Liver (tissue), 9 donors: ENCODE measurements around the gene SRSF2. TPM values are rescaled to one million over a fixed set of nuclear protein-coding genes. Genes with fewer than 3 reads are reported as not detected.
"Not testable (repeated sequence)": the region's sequence is repeated elsewhere in the genome, so short reads cannot be mapped to it uniquely, and the experiment has no call there.

Experiments
- DNase-seq: peaks from one replicate; pipeline ENCODE4 v3.0.0-alpha.2; 2017; ENCODE audit warnings: low spot score
- H3K27ac ChIP-seq, 2 donors: one replicate each; pipeline ENCODE4 v1.7.0; 2013; ENCODE audit warnings: inconsistent platforms in 2 of 2, low read length in 2 of 2, control low read depth in 1 of 2, low read depth in 1 of 2, mild to moderate bottlenecking in 1 of 2
- H3K27me3 ChIP-seq, 4 donors: one replicate each; pipeline versions ENCODE4 v1.6.1 to v1.7.0; 2013; ENCODE audit warnings: low read length in 3 of 4, inconsistent platforms in 1 of 4, mild to moderate bottlenecking in 1 of 4, moderate library complexity in 1 of 4; ENCODE audit not compliant: control insufficient read depth in 4 of 4, insufficient read depth in 4 of 4
- H3K36me3 ChIP-seq, 4 donors: one replicate each; pipeline versions ENCODE4 v1.6.1 to v1.7.0; 2013; ENCODE audit warnings: low read length in 3 of 4, mild to moderate bottlenecking in 3 of 4, low read depth in 1 of 4, moderate library complexity in 1 of 4; ENCODE audit not compliant: control insufficient read depth in 4 of 4, insufficient read depth in 3 of 4
- H3K4me1 ChIP-seq, 4 donors: one replicate each; pipeline versions ENCODE4 v1.6.1 to v1.7.0; 2013; ENCODE audit warnings: low read length in 3 of 4, mild to moderate bottlenecking in 3 of 4, moderate library complexity in 1 of 4; ENCODE audit not compliant: control insufficient read depth in 4 of 4, insufficient read depth in 4 of 4
- H3K4me3 ChIP-seq, 3 donors: one replicate each; pipeline versions ENCODE4 v1.6.1 to v1.7.0; 2013; ENCODE audit warnings: low read length in 3 of 3, control low read depth in 1 of 3, low read depth in 1 of 3, mild to moderate bottlenecking in 1 of 3
- H3K9ac ChIP-seq, 2 donors: one replicate each; pipeline ENCODE4 v1.7.0; 2013; ENCODE audit warnings: low read length in 2 of 2, mild to moderate bottlenecking in 2 of 2, moderate library complexity in 2 of 2, control low read depth in 1 of 2, low read depth in 1 of 2
- H3K9me3 ChIP-seq, 4 donors: one replicate each; pipeline versions ENCODE4 v1.6.1 to v1.7.0; 2013; ENCODE audit warnings: low read length in 3 of 4; ENCODE audit not compliant: control insufficient read depth in 4 of 4
- EGR1 ChIP-seq, 2 donors: IDR thresholded peaks; 2 replicates each; pipeline ENCODE4 v1.6.1; 2016 to 2018; ENCODE audit warnings: antibody characterized with exemption in 2 of 2, low read depth in 2 of 2
- FOXA1 ChIP-seq: IDR thresholded peaks from 2 replicates; pipeline ENCODE4 v1.6.1; 2016; ENCODE audit warnings: antibody characterized with exemption
- FOXA2 ChIP-seq: IDR thresholded peaks from 2 replicates; pipeline ENCODE4 v1.6.1; 2016; ENCODE audit warnings: antibody characterized with exemption
- GABPA ChIP-seq, 2 donors: IDR thresholded peaks in 1 of 2; conservative IDR thresholded peaks in 1 of 2; 2 replicates each; pipeline ENCODE4 v1.6.1; 2016; ENCODE audit warnings: antibody characterized with exemption in 2 of 2, mild to moderate bottlenecking in 1 of 2, moderate library complexity in 1 of 2
- HNF4A ChIP-seq, 2 donors: conservative IDR thresholded peaks; 2 replicates each; pipeline ENCODE4 v1.6.1; 2016; ENCODE audit warnings: antibody characterized with exemption in 2 of 2, mild to moderate bottlenecking in 2 of 2
- JUND ChIP-seq, 2 donors: IDR thresholded peaks; 2 replicates each; pipeline ENCODE4 v1.6.1; 2016; ENCODE audit warnings: antibody characterized with exemption in 2 of 2
- NR2F2 ChIP-seq: IDR thresholded peaks from 2 replicates; pipeline ENCODE4 v1.6.1; 2016; ENCODE audit warnings: antibody characterized with exemption
- RXRA ChIP-seq, 2 donors: IDR thresholded peaks; 2 replicates each; pipeline ENCODE4 v1.6.1; 2017 to 2018; ENCODE audit warnings: antibody characterized with exemption in 2 of 2, mild to moderate bottlenecking in 1 of 2
- SP1 ChIP-seq: IDR thresholded peaks from 2 replicates; pipeline ENCODE4 v1.6.1; 2018; ENCODE audit warnings: antibody characterized with exemption, mild to moderate bottlenecking
- WGBS: extraction: QIAGEN DNeasy Blood & Tissue Kit; methylation state at CpG from one replicate; pipeline ENCODE4 v1.1.7; 2013; 5-methylcytosine and 5-hydroxymethylcytosine counted together
- polyA plus RNA-seq, 2 donors: library from polyadenylated mRNA; stranded (reverse) in 1 of 2; unstranded in 1 of 2; fragments of 200-250 nt in 1 of 2; fragments of >200 nt in 1 of 2; fragmentation: Nextera tagmentation in 1 of 2; extraction: Ambion mirVana in 1 of 2; gene quantifications; one replicate each; pipeline versions ENCODE4 v1.2.1 to v1.2.3, GENCODE V29; 2013 to 2015
- total RNA-seq, 2 donors: library from RNA; depleted of rRNA; stranded (reverse); fragments of >200 nt; gene quantifications; one replicate each; pipeline ENCODE4 v1.2.3, GENCODE V29; 2014
- TF ChIP-seq, protein P1 (sequence below): IDR thresholded peaks from 2 replicates; pipeline ENCODE4 v1.6.1; 2016; ENCODE audit warnings: antibody characterized with exemption
- TF ChIP-seq, protein P2 (sequence below): fragments of 150-350 bp; IDR thresholded peaks from 2 replicates; pipeline ENCODE4 v1.5.1; 2017; ENCODE audit warnings: improper control_type of control experiment, low read depth, low read length; ENCODE audit not compliant: missing input control
- TF ChIP-seq, protein P3 (sequence below): IDR thresholded peaks from 2 replicates; pipeline ENCODE4 v1.6.1; 2016; ENCODE audit warnings: antibody characterized with exemption, mild to moderate bottlenecking
- TF ChIP-seq, protein P4 (sequence below): IDR thresholded peaks from 2 replicates; pipeline ENCODE4 v1.6.1; 2016; ENCODE audit warnings: antibody characterized with exemption
- donor health status: healthy.
- donor health status: healthy.
- donor health status: healthy.
- donor health status: healthy.
- donor health status: healthy.

The SRSF2 gene
- total and polyA plus RNA-seq, 4 donors = 66.5 to 184 (median 150) TPM

DNA sequence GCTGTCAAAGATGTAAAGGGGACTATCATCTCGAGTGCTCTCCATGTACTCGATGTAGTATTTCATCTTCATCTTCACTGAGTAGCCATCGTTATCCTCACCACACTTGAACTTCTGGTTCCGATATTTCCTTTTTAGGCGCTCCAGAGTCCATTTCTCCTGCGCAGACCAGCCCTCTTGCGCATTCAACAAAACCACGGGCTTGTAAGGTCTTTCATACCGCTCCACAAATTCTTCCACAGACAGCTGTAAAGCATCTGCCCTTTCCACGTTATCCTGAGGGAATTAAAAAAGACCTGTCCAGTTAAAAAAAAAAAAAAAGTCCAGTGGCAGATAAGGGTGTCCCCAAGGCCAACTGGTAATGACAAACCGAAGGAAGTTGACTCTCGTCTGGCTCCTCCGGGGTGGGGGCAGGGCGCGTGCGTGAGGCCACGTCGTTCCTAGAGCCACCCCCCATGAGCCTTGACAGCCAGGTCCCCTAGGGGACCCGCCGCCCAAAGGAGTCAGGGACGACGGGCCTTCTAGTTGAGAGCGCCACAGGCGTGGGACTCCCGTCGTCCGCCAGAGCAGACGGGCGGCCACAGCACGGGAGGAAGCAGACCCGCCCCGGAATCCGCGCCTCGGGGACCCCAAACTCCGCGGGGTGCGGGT is 11.4 kb downstream of the SRSF2 start:
- Histone ChIP-seq H3K9me3 (no peaks in the 10 kb centered on the region), H3K4me1 (peaks cover 12 to 25% (median 21%) of the 10 kb centered on the region in 4 donors), H3K9ac (peak overlapping the region; percentile 86 to 90), H3K27me3 (no peaks in the 10 kb centered on the region), H3K27ac (peak overlapping the region; percentile 100), H3K36me3 (peaks cover 17 to 27% (median 26%) of the 10 kb centered on the region in 4 donors), H3K4me3 (peak overlapping the region; percentile 77 to 94 (median 86))
- 3% methylated on average over 38 of the region's 38 CpGs for WGBS
- DNase-seq = peak; percentile 78
- TF ChIP-seq SP1 (no peak), FOXA1 (no peak), RXRA (IDR thresholded peaks at IDR 0.05) (peak in 1 of 2 donors; percentile 16), HNF4A (conservative IDR thresholded peaks at IDR 0.05) (peak in 1 of 2 donors; percentile 6)
- TF ChIP-seq, protein P1, sequence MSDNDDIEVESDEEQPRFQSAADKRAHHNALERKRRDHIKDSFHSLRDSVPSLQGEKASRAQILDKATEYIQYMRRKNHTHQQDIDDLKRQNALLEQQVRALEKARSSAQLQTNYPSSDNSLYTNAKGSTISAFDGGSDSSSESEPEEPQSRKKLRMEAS = peak; percentile 34

DNA sequence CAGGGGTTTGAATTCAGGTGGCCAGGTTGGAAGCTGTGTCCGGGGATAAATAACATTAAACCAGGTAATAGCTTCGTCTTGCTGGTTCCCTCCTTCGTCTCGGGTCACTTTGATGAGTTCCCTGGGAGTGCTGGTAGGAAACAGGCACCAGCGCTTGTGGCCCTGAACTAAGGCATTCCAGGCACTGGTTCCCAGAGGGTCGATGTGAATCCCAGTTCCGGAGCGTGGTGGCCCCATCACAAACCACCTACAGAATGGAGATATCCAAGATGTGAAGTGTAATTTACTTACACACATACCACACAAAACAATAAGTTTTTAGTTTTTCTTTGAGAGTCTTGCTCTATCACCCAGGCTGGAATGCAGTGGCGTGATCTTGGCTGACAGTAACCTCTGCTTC is 13.3 kb downstream of the SRSF2 start:
- DNase-seq = no peak
- peaks cover 8 to 22% (median 19%) of the 10 kb centered on the region in 4 donors for H3K4me1 ChIP-seq
- peaks cover 18 to 44% (median 41%) of the 10 kb centered on the region in 4 donors for H3K36me3 ChIP-seq
- TF ChIP-seq GABPA (IDR thresholded peaks at IDR 0.05 in 1 of 2, conservative IDR thresholded peaks at IDR 0.05 in 1 of 2) (no peak), FOXA1 (no peak), JUND (IDR thresholded peaks at IDR 0.05) (no peak), EGR1 (IDR thresholded peaks at IDR 0.05; ENCODE audit: low read depth in 2 of 2) (no peak), SP1 (no peak), FOXA2 (no peak), NR2F2 (no peak)
- TF ChIP-seq, protein P2, sequence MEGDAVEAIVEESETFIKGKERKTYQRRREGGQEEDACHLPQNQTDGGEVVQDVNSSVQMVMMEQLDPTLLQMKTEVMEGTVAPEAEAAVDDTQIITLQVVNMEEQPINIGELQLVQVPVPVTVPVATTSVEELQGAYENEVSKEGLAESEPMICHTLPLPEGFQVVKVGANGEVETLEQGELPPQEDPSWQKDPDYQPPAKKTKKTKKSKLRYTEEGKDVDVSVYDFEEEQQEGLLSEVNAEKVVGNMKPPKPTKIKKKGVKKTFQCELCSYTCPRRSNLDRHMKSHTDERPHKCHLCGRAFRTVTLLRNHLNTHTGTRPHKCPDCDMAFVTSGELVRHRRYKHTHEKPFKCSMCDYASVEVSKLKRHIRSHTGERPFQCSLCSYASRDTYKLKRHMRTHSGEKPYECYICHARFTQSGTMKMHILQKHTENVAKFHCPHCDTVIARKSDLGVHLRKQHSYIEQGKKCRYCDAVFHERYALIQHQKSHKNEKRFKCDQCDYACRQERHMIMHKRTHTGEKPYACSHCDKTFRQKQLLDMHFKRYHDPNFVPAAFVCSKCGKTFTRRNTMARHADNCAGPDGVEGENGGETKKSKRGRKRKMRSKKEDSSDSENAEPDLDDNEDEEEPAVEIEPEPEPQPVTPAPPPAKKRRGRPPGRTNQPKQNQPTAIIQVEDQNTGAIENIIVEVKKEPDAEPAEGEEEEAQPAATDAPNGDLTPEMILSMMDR = no peak
- TF ChIP-seq, protein P3, sequence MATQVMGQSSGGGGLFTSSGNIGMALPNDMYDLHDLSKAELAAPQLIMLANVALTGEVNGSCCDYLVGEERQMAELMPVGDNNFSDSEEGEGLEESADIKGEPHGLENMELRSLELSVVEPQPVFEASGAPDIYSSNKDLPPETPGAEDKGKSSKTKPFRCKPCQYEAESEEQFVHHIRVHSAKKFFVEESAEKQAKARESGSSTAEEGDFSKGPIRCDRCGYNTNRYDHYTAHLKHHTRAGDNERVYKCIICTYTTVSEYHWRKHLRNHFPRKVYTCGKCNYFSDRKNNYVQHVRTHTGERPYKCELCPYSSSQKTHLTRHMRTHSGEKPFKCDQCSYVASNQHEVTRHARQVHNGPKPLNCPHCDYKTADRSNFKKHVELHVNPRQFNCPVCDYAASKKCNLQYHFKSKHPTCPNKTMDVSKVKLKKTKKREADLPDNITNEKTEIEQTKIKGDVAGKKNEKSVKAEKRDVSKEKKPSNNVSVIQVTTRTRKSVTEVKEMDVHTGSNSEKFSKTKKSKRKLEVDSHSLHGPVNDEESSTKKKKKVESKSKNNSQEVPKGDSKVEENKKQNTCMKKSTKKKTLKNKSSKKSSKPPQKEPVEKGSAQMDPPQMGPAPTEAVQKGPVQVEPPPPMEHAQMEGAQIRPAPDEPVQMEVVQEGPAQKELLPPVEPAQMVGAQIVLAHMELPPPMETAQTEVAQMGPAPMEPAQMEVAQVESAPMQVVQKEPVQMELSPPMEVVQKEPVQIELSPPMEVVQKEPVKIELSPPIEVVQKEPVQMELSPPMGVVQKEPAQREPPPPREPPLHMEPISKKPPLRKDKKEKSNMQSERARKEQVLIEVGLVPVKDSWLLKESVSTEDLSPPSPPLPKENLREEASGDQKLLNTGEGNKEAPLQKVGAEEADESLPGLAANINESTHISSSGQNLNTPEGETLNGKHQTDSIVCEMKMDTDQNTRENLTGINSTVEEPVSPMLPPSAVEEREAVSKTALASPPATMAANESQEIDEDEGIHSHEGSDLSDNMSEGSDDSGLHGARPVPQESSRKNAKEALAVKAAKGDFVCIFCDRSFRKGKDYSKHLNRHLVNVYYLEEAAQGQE = no peak
- TF ChIP-seq, protein P4, sequence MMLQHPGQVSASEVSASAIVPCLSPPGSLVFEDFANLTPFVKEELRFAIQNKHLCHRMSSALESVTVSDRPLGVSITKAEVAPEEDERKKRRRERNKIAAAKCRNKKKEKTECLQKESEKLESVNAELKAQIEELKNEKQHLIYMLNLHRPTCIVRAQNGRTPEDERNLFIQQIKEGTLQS = no peak
- H3K9me3 ChIP-seq = no peaks in the 10 kb centered on the region
- no peak overlapping the region for H3K27ac ChIP-seq
- H3K9ac ChIP-seq = no peak overlapping the region
- no peaks in the 10 kb centered on the region for H3K27me3 ChIP-seq
- WGBS = 97% methylated on average over 9 of the region's 9 CpGs
- no peak overlapping the region for H3K4me3 ChIP-seq

DNA sequence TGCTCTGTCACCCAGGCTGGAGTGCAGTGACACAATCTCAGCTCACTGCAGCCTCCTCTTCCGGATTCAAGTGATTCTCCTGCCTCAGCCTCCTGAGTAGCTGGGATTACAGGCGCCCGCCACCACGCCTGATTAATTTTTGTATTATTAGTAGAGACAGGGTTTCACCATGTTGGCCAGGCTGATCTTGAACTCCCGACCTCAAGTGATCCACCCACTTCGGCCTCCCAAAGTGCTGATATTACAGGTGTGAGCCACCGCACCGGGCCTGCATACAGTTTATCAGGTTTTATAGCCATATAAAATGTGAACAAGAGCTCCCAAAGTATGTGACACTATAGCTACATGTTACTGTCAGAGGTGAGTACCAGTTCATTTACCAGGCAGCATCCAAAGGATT is 14.2 kb downstream of the SRSF2 start:
- not testable (repeated sequence) for H3K4me3 ChIP-seq, H3K27me3 ChIP-seq, H3K9me3 ChIP-seq, H3K27ac ChIP-seq, H3K9ac ChIP-seq, DNase-seq
- WGBS = 97% methylated on average over 8 of the region's 8 CpGs
- peaks cover 19 to 52% (median 49%) of the 10 kb centered on the region in 4 donors for H3K36me3 ChIP-seq
- H3K4me1 ChIP-seq = peaks cover 6 to 19% (median 17%) of the 10 kb centered on the region in 4 donors
